NCI-H1417 treated with DMSO at 0.1 percent for 48 hours (cell line): ENCODE results near the gene MIOS.
"Not testable (repeated sequence)": the region's sequence is repeated elsewhere in the genome, so short reads cannot be mapped to it uniquely, and the experiment has no call there.

ENCODE experiments used
- DNase-seq: peaks from one replicate; lab custom pipeline; 2025; lab: John Stamatoyannopoulos, UW

Gene MIOS

GRCh38 chr7:7554649-7555575 lies 11.8 kb upstream of the MIOS start:
- DNase-seq = peak; percentile 99

GRCh38 chr7:7556852-7557251 lies 9.8 kb upstream of the MIOS start:
- DNase-seq = no peak

GRCh38 chr7:7557252-7557651 lies 9.4 kb upstream of the MIOS start:
- no peak for DNase-seq

- DNase-seq = not testable (repeated sequence)
Measured at GRCh38 chr7:7561591-7561990, 5.1 kb upstream of the MIOS start.

- DNase-seq = no peak
Measured at GRCh38 chr7:7562736-7563135, 3.9 kb upstream of the MIOS start.

- no peak for DNase-seq
Measured at GRCh38 chr7:7563269-7563668, 3.4 kb upstream of the MIOS start.

- DNase-seq = no peak
Measured at GRCh38 chr7:7563813-7564212, 2.9 kb upstream of the MIOS start.

- DNase-seq = no peak
Measured at GRCh38 chr7:7564323-7564780, 2.3 kb upstream of the MIOS start.

- no peak for DNase-seq
Measured at GRCh38 chr7:7565018-7565680, 1.5 kb upstream of the MIOS start.

GRCh38 chr7:7565746-7566650 lies 686 bp upstream of the MIOS start:
- no peak for DNase-seq

GRCh38 chr7:7567898-7568531 lies 1.3 kb downstream of the MIOS start:
- DNase-seq = no peak

GRCh38 chr7:7568553-7568952 lies 1.9 kb downstream of the MIOS start:
- DNase-seq = no peak

- DNase-seq = no peak
Measured at GRCh38 chr7:7569081-7569527, 2.4 kb downstream of the MIOS start.

GRCh38 chr7:7569615-7570014 lies 2.9 kb downstream of the MIOS start:
- no peak for DNase-seq

GRCh38 chr7:7570584-7570983 lies 3.9 kb downstream of the MIOS start:
- no peak for DNase-seq

- DNase-seq = no peak
Measured at GRCh38 chr7:7573701-7574100, 7.0 kb downstream of the MIOS start.

- no peak for DNase-seq
Measured at GRCh38 chr7:7576344-7576743, 9.7 kb downstream of the MIOS start.

- no peak for DNase-seq
Measured at GRCh38 chr7:7577888-7578287, 11.2 kb downstream of the MIOS start.

- no peak for DNase-seq
Measured at GRCh38 chr7:7579638-7580037, 13.0 kb downstream of the MIOS start.

- no peak for DNase-seq
Measured at GRCh38 chr7:7581531-7582179, 15.0 kb downstream of the MIOS start.

GRCh38 chr7:7582596-7582995 lies 15.9 kb downstream of the MIOS start:
- no peak for DNase-seq
